ENCODE measurements around the gene PGD. TPM values are rescaled to one million over a fixed set of nuclear protein-coding genes. Genes with fewer than 3 reads are reported as not detected.
"Not testable (repeated sequence)": the region's sequence is repeated elsewhere in the genome, so short reads cannot be mapped to it uniquely, and the experiment has no call there.

PGD gene
- polyA plus RNA-seq, 1 donor (not counting 4 experiments of a cell fraction or from before 2014, with no cell fraction given) = 104 TPM

GRCh38 chr1:10415211-10415930, 16.5 kb downstream of the PGD start:
- H4K20me1 ChIP-seq (ENCODE audit: control insufficient read depth, extremely low read depth, insufficient read depth, low read length) = no peaks in the 10 kb centered on the region
- H3K4me1 ChIP-seq (ENCODE audit: control insufficient read depth, extremely low read depth, insufficient read depth, low read length) = peaks cover 6% of the 10 kb centered on the region
- dilution Hi-C loops (cut with MboI; ENCODE audit: extremely low pct_ligation_motif_present, low sequenced_read_pairs) = no loop called here
- peak overlapping the region; percentile 28 for H2AFZ ChIP-seq (ENCODE audit: control insufficient read depth, low read length)
- no peaks in the 10 kb centered on the region for H3K27me3 ChIP-seq (ENCODE audit: control insufficient read depth, extremely low read depth, insufficient read depth, low read length)
- H3K9ac ChIP-seq (ENCODE audit: control insufficient read depth, extremely low read depth, insufficient read depth, low read length) = no peak overlapping the region
- no peaks in the 10 kb centered on the region for H3K9me1 ChIP-seq (ENCODE audit: control insufficient read depth, extremely low read depth, insufficient read depth, low read length)
- H3K4me3 ChIP-seq (ENCODE audit: control insufficient read depth in 2 of 3, extremely low read depth in 1 of 3, insufficient read depth in 2 of 3, low read depth in 1 of 3, low read length in 3 of 3) = no peak overlapping the region
- TF ChIP-seq EZH2 (IDR thresholded peaks at IDR 0.05; ENCODE audit: low read length) (no peak), CTCF (optimal IDR thresholded peaks at IDR 0.05 in 1 of 3, IDR thresholded peaks at IDR 0.05 in 1 of 3, conservative IDR thresholded peaks at IDR 0.05 in 1 of 3; ENCODE audit: extremely low read depth in 1 of 3, insufficient read depth in 2 of 3, low read length in 3 of 3) (no peak)
- FAIRE-seq = no peak
- no peaks in the 10 kb centered on the region for H3K9me3 ChIP-seq (ENCODE audit: control insufficient read depth, low read depth, low read length)
- DNase-seq (ENCODE audit: low read depth, low spot score) = no peak
- H3K36me3 ChIP-seq (ENCODE audit: control insufficient read depth in 2 of 2, extremely low read depth in 1 of 2, insufficient read depth in 2 of 2, low read length in 2 of 2) = peaks cover 33 to 47% of the 10 kb centered on the region in 2 experiments
- no peaks in the 10 kb centered on the region for H3K79me2 ChIP-seq (ENCODE audit: control insufficient read depth, insufficient read depth, low read length)
- H3K4me2 ChIP-seq (ENCODE audit: control insufficient read depth, extremely low read depth, insufficient read depth, low read depth, low read length) = peak overlapping the region; percentile 27
- peak overlapping the region; percentile 64 for H3K27ac ChIP-seq (ENCODE audit: control insufficient read depth, insufficient read depth, low read length)

- H3K9ac ChIP-seq (ENCODE audit: control insufficient read depth, extremely low read depth, insufficient read depth, low read length); H3K27me3 ChIP-seq (ENCODE audit: control insufficient read depth, extremely low read depth, insufficient read depth, low read length); H3K4me1 ChIP-seq (ENCODE audit: control insufficient read depth, extremely low read depth, insufficient read depth, low read length); H2AFZ ChIP-seq (ENCODE audit: control insufficient read depth, low read length); FAIRE-seq; H4K20me1 ChIP-seq (ENCODE audit: control insufficient read depth, extremely low read depth, insufficient read depth, low read length); H3K79me2 ChIP-seq (ENCODE audit: control insufficient read depth, insufficient read depth, low read length); dilution Hi-C loops (cut with MboI; ENCODE audit: extremely low pct_ligation_motif_present, low sequenced_read_pairs); DNase-seq (ENCODE audit: low read depth, low spot score); H3K4me2 ChIP-seq (ENCODE audit: control insufficient read depth, extremely low read depth, insufficient read depth, low read depth, low read length); H3K9me3 ChIP-seq (ENCODE audit: control insufficient read depth, low read depth, low read length); H3K4me3 ChIP-seq (ENCODE audit: control insufficient read depth in 2 of 3, extremely low read depth in 1 of 3, insufficient read depth in 2 of 3, low read depth in 1 of 3, low read length in 3 of 3); H3K9me1 ChIP-seq (ENCODE audit: control insufficient read depth, extremely low read depth, insufficient read depth, low read length): not testable (repeated sequence)
- H3K36me3 ChIP-seq (ENCODE audit: control insufficient read depth in 2 of 2, extremely low read depth in 1 of 2, insufficient read depth in 2 of 2, low read length in 2 of 2) = peaks cover 32 to 45% of the 10 kb centered on the region in 2 experiments
- peak overlapping the region; percentile 48 for H3K27ac ChIP-seq (ENCODE audit: control insufficient read depth, insufficient read depth, low read length)
Measured at GRCh38 chr1:10415967-10416366, 17.1 kb downstream of the PGD start.

GRCh38 chr1:10418741-10419140, 19.9 kb downstream of the PGD start:
- H2AFZ ChIP-seq (ENCODE audit: control insufficient read depth, low read length); FAIRE-seq; DNase-seq (ENCODE audit: low read depth, low spot score); H3K9ac ChIP-seq (ENCODE audit: control insufficient read depth, extremely low read depth, insufficient read depth, low read length); H4K20me1 ChIP-seq (ENCODE audit: control insufficient read depth, extremely low read depth, insufficient read depth, low read length); H3K4me1 ChIP-seq (ENCODE audit: control insufficient read depth, extremely low read depth, insufficient read depth, low read length); H3K9me3 ChIP-seq (ENCODE audit: control insufficient read depth, low read depth, low read length); H3K4me2 ChIP-seq (ENCODE audit: control insufficient read depth, extremely low read depth, insufficient read depth, low read depth, low read length); H3K79me2 ChIP-seq (ENCODE audit: control insufficient read depth, insufficient read depth, low read length); dilution Hi-C loops (cut with MboI; ENCODE audit: extremely low pct_ligation_motif_present, low sequenced_read_pairs); H3K9me1 ChIP-seq (ENCODE audit: control insufficient read depth, extremely low read depth, insufficient read depth, low read length); H3K27me3 ChIP-seq (ENCODE audit: control insufficient read depth, extremely low read depth, insufficient read depth, low read length); H3K4me3 ChIP-seq (ENCODE audit: control insufficient read depth in 2 of 3, extremely low read depth in 1 of 3, insufficient read depth in 2 of 3, low read depth in 1 of 3, low read length in 3 of 3); H3K27ac ChIP-seq (ENCODE audit: control insufficient read depth, insufficient read depth, low read length): not testable (repeated sequence)
- peaks cover 23 to 30% of the 10 kb centered on the region in 2 experiments for H3K36me3 ChIP-seq (ENCODE audit: control insufficient read depth in 2 of 2, extremely low read depth in 1 of 2, insufficient read depth in 2 of 2, low read length in 2 of 2)
